Colon (tissue), 2 donors: ENCODE measurements around the gene AKR1C8.

Experiments
- FAIRE-seq: peaks from 2 replicates; lab custom pipeline; 2012; peaks lifted over from hg19 to GRCh38; lab: Jason Lieb, UNC
- donor health status: control.
- donor health status: control.

AKR1C8 gene

DNA sequence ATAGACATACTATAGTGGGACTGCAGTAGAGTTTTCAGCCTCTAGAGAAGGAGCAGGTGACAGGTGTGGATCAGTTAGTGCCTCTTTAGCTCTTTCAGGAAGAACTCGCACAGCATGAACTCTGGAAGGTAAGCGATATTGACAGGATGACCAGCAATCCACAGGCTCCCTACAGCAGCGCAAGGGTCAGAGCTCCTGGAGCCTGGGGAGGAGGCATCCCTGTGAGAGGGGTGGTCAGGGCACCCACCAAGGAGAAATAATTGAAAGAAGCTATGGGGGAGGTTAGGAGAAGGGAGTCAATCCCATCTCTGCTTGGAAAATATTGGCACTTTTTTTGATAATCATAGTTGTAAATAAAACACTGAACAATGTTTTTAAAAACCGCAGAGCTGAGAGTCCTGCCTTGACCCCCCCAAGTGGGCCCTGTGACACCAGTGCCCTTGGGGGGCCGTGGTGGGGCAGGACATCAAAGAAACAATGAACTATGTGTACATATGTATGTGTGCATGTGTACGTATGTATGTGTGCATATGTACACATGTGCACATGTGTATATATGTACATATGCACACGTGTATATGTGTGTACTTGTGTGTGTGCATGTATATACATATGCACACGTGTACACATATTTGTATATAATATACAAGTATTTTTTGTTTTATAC, 77.0 kb downstream of the AKR1C8 start:
- FAIRE-seq, result no peak

DNA sequence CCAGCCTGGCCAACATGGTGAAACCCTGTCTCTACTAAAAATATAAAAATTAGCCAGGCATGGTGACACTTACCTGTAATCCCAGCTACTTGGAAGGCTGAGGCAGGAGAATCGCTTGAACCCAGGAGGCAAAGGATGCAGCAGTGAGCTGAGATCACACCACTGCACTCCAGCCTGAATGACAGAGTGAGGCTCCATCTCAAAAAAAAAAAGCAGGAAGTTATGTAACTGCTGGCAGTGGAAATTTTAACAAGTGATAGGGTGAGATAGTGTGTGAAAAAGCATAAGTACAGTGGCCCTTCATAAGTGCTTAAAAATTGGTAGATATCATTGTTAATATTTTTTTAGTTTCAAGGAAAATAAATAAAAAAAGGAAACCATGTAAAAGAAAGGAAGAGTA, 78.4 kb downstream of the AKR1C8 start:
- FAIRE-seq, result no peak

DNA sequence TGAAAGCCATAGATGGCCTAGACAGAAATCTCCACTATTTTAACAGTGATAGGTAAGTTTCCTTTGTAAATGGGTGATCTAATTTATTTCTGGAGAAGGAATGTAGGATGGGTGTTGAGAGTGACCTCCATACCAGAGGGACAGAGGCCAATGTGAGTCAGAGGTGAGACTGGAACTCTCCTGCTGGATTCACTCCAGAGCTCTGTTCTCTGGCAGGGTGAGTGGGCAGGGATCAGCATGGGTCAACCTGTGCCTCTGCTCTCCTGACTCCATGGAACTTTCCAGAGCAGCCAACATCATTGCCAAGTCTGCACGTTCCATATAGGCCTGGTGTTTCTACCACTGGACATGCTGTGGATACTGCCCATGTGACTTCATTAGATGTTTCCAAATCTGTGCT, 79.3 kb downstream of the AKR1C8 start:
- FAIRE-seq, result no peak
